Measurements from ENCODE around the gene FAM222A.

Gene FAM222A

GRCh38 chr12:109713187-109714070, at the start of gene FAM222A:
Gene FAM222A, plus strand, starts transcription at chr12:109713825. Its CDS starts 30,322 bp downstream, at chr12:109744147.
- H3K27me3 Mint-ChIP-seq (ENCODE audit: low read depth, poor library complexity), result peaks cover 49% of the 10 kb centered on the region
- H3K4me1 Mint-ChIP-seq, result peaks cover 58% of the 10 kb centered on the region
- no peaks in the 10 kb centered on the region for H3K9me3 Mint-ChIP-seq
- DNase-seq, result peak; percentile 96
- no peak within 1 kb of the TSS for H3K27ac Mint-ChIP-seq
- H3K36me3 Mint-ChIP-seq (ENCODE audit: low read depth), result no peaks in the 10 kb centered on the region
- peak within 1 kb of the TSS; percentile 74 for H3K4me3 Mint-ChIP-seq
- peak; percentile 8 for TF ChIP-seq CTCF (IDR thresholded peaks at IDR 0.05)

GRCh38 chr12:109664402-109664801, 49.2 kb upstream of the FAM222A start:
- H3K4me3 Mint-ChIP-seq, result no peak overlapping the region
- DNase-seq, result no peak
- no peak overlapping the region for H3K27ac Mint-ChIP-seq
- H3K9me3 Mint-ChIP-seq, result no peaks in the 10 kb centered on the region
- H3K27me3 Mint-ChIP-seq (ENCODE audit: low read depth, poor library complexity), result peaks cover 7% of the 10 kb centered on the region
- TF ChIP-seq CTCF (IDR thresholded peaks at IDR 0.05), result no peak
- no peaks in the 10 kb centered on the region for H3K36me3 Mint-ChIP-seq (ENCODE audit: low read depth)
- H3K4me1 Mint-ChIP-seq, result no peaks in the 10 kb centered on the region

GRCh38 chr12:109666068-109666467, 47.6 kb upstream of the FAM222A start:
- no peak overlapping the region for H3K27ac Mint-ChIP-seq
- H3K36me3 Mint-ChIP-seq (ENCODE audit: low read depth), result no peaks in the 10 kb centered on the region
- H3K4me3 Mint-ChIP-seq, result no peak overlapping the region
- peaks cover 11% of the 10 kb centered on the region for H3K27me3 Mint-ChIP-seq (ENCODE audit: low read depth, poor library complexity)
- peaks cover 8% of the 10 kb centered on the region for H3K4me1 Mint-ChIP-seq
- no peak for TF ChIP-seq CTCF (IDR thresholded peaks at IDR 0.05)
- no peaks in the 10 kb centered on the region for H3K9me3 Mint-ChIP-seq
- DNase-seq, result no peak

DNA sequence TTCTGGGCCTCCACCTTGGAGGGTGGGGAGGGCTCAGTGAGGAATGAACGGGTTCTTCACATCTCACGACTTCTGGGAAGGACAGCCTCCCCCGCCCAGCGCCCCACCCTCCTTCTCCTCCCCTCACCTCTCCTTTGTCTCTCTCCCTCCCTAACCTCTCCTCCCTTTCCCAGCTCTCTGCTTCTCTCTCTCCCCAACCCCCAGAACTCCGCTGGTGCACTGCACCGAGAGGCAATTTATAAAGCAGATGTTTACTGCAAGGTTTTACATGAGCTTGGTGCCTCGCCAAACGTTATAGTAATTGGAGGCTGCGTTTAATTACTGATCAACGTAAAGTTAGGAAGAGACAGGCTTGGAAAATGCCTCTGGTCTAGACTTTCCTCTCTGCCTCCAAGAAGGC, 42.9 kb upstream of the FAM222A start:
- Mint-ChIP-seq H3K4me1 (peaks cover 18% of the 10 kb centered on the region), H3K27ac (no peak overlapping the region), H3K9me3 (no peaks in the 10 kb centered on the region), H3K4me3 (no peak overlapping the region), H3K36me3 (ENCODE audit: low read depth) (no peaks in the 10 kb centered on the region), H3K27me3 (ENCODE audit: low read depth, poor library complexity) (peaks cover 14% of the 10 kb centered on the region)
- DNase-seq, result no peak
- TF ChIP-seq CTCF (IDR thresholded peaks at IDR 0.05), result no peak

DNA sequence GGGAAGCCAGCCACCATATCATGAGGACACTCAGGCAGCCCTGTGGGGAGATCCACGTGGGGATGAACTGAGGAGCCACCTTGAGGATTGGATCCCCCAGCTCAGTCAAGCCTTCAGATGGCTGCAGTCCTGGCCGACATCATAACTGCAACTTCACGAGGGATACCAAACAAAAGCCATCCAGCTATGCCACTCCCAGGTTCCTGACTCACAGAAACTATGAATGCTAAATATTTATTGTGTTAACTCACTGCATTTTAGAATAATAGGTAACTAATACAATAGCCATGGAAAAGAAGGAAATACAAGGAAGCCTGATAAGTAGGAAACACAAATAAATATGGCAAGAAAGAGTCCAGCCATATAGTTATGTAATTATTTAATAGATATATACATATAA, 42.1 kb upstream of the FAM222A start:
- TF ChIP-seq CTCF (IDR thresholded peaks at IDR 0.05), result no peak
- peaks cover 18% of the 10 kb centered on the region for H3K4me1 Mint-ChIP-seq
- DNase-seq, result no peak
- H3K27ac Mint-ChIP-seq, result no peak overlapping the region
- H3K4me3 Mint-ChIP-seq, result no peak overlapping the region
- H3K9me3 Mint-ChIP-seq, result no peaks in the 10 kb centered on the region
- H3K36me3 Mint-ChIP-seq (ENCODE audit: low read depth), result no peaks in the 10 kb centered on the region
- peaks cover 19% of the 10 kb centered on the region for H3K27me3 Mint-ChIP-seq (ENCODE audit: low read depth, poor library complexity)

DNA sequence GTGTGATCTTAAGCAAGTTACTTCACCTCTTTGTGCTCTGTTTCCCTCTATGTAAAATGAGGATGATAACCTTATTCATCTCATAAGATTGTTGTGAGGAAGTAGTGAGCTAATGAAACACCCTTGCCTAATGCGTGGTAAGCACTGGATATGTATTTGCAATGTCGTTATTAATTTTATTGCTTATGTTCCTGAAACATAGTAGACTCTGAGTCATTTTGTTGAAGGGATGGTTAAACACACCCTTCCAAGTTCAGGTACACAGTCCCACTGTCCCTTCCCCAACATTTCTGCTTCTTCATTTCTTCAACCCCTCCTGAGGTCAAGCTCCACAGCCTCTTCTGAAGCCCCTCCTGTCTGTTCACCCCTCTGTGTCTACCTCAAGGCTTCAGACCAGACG, 40.2 kb upstream of the FAM222A start:
- DNase-seq, result no peak
- Mint-ChIP-seq H3K4me1 (peaks cover 26% of the 10 kb centered on the region), H3K9me3 (no peaks in the 10 kb centered on the region), H3K27me3 (ENCODE audit: low read depth, poor library complexity) (peaks cover 15% of the 10 kb centered on the region), H3K4me3 (no peak overlapping the region), H3K36me3 (ENCODE audit: low read depth) (no peaks in the 10 kb centered on the region), H3K27ac (no peak overlapping the region)
- no peak for TF ChIP-seq CTCF (IDR thresholded peaks at IDR 0.05)

Data from nephron progenitor cell (in vitro differentiated cells).